Measurements from ENCODE around the gene RAD1. TPM values are rescaled to one million over a fixed set of nuclear protein-coding genes. Genes with fewer than 3 reads are reported as not detected.

The RAD1 gene
- total RNA-seq, 1 experiment from 2014 or later = 24.8 TPM

DNA sequence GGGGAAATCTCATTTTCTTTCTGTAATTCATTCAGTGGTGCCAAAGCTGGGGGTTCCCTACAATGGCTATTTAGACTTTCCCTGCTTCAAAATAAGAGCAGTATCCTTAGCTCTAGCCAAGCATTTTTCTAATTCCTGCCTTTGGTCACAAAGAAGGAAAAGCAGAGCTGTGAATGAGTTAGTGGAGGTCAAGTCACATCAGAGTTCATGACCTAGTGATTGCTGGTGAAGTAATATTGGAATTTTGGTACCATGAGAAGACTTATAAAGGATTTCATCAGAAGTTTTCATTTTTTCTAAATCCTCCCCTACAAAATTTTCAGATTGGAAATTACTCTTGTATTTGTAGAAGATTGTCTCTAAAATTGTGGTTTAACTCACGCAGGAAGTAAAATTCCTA, 42.0 kb upstream of the RAD1 start:
- Histone ChIP-seq H4K20me1 (ENCODE audit: insufficient read depth) (no peaks in the 10 kb centered on the region), H3K36me3 (ENCODE audit: control insufficient read depth in 1 of 2, insufficient read depth in 2 of 2, low read length in 2 of 2) (peaks cover 0 to 4% of the 10 kb centered on the region in 2 experiments; a peak in 2 of 4 replicates), H3K4me2 (ENCODE audit: low read length) (no peak overlapping the region), H2AFZ (ENCODE audit: low read depth, low read length, poor library complexity, severe bottlenecking) (no peak overlapping the region), H3K79me2 (ENCODE audit: insufficient read depth, low read length) (no peaks in the 10 kb centered on the region), H3K27ac (ENCODE audit: low read depth, low read length) (no peak overlapping the region), H3K9me3 (ENCODE audit: control insufficient read depth in 1 of 2, insufficient read depth in 1 of 2, low read depth in 1 of 2, low read length in 2 of 2) (no peaks in the 10 kb centered on the region), H3K27me3 (ENCODE audit: insufficient read depth, low read length) (no peaks in the 10 kb centered on the region), H3K4me1 (ENCODE audit: control insufficient read depth in 1 of 2, insufficient read depth in 2 of 2, low read length in 2 of 2) (peaks cover 0 to 6% of the 10 kb centered on the region in 2 experiments; a peak in 2 of 4 replicates), H3K9me2 (ENCODE audit: insufficient read depth) (no peaks in the 10 kb centered on the region), H3K4me3 (replicated peaks in 1 of 2; ENCODE audit: low read depth in 1 of 2, low read length in 2 of 2) (no peak overlapping the region), H3K9ac (ENCODE audit: low read length) (no peak overlapping the region)
- intact Hi-C loops (cut with micrococcal nuclease) = no loop called here
- ChIA-PET CTCF (interaction anchor here (1.2 to 2.7 kb wide), 2 partner anchors 22 to 46 kb away, joined by 3 to 18 read pairs; no protein-coding TSS in a partner anchor), POLR2A (no interaction called here), RAD21 (ENCODE audit: low non-redundant PET in 1 of 2, low total read pairs in 2 of 2, uncharacterized antibody in 2 of 2, unreplicated experiment in 2 of 2) (no interaction called here)
- TF ChIP-seq SIN3A (IDR thresholded peaks at IDR 0.05; ENCODE audit: low read depth) (no peak), YY1 (IDR thresholded peaks at IDR 0.05; ENCODE audit: extremely low read depth, insufficient replicate concordance, low read depth, low read length) (no peak), TCF7L2 (IDR thresholded peaks at IDR 0.05; ENCODE audit: borderline replicate concordance, extremely low read depth, insufficient read depth, insufficient read length) (no peak), EZH2 (IDR thresholded peaks at IDR 0.05) (no peak), JUND (IDR thresholded peaks at IDR 0.05) (no peak), SRF (IDR thresholded peaks at IDR 0.05; ENCODE audit: low read depth) (no peak)
- TF ChIP-seq, protein P1, sequence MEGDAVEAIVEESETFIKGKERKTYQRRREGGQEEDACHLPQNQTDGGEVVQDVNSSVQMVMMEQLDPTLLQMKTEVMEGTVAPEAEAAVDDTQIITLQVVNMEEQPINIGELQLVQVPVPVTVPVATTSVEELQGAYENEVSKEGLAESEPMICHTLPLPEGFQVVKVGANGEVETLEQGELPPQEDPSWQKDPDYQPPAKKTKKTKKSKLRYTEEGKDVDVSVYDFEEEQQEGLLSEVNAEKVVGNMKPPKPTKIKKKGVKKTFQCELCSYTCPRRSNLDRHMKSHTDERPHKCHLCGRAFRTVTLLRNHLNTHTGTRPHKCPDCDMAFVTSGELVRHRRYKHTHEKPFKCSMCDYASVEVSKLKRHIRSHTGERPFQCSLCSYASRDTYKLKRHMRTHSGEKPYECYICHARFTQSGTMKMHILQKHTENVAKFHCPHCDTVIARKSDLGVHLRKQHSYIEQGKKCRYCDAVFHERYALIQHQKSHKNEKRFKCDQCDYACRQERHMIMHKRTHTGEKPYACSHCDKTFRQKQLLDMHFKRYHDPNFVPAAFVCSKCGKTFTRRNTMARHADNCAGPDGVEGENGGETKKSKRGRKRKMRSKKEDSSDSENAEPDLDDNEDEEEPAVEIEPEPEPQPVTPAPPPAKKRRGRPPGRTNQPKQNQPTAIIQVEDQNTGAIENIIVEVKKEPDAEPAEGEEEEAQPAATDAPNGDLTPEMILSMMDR (IDR thresholded peaks at IDR 0.05 in 2 of 3, conservative IDR thresholded peaks at IDR 0.05 in 1 of 3; ENCODE audit: borderline replicate concordance in 1 of 3, insufficient read depth in 1 of 3, low read depth in 2 of 3, low read length in 2 of 3) = no peak
- ATAC-seq = no peak
- no TSS peak for BruUV-seq (replicated peaks)
- no peak for DNase-seq (ENCODE audit: low read depth, low spot score)

- Histone ChIP-seq H3K4me1 (ENCODE audit: control insufficient read depth in 1 of 2, insufficient read depth in 2 of 2, low read length in 2 of 2) (no peaks in the 10 kb centered on the region), H3K27me3 (ENCODE audit: insufficient read depth, low read length) (no peaks in the 10 kb centered on the region), H3K9me3 (ENCODE audit: control insufficient read depth in 1 of 2, insufficient read depth in 1 of 2, low read depth in 1 of 2, low read length in 2 of 2) (no peaks in the 10 kb centered on the region), H3K36me3 (ENCODE audit: control insufficient read depth in 1 of 2, insufficient read depth in 2 of 2, low read length in 2 of 2) (peaks cover 17 to 23% of the 10 kb centered on the region in 2 experiments; a peak in 3 of 4 replicates), H3K4me3 (replicated peaks in 1 of 2; ENCODE audit: low read depth in 1 of 2, low read length in 2 of 2) (no peak overlapping the region), H2AFZ (ENCODE audit: low read depth, low read length, poor library complexity, severe bottlenecking) (no peak overlapping the region), H3K9me2 (ENCODE audit: insufficient read depth) (no peaks in the 10 kb centered on the region), H3K9ac (ENCODE audit: low read length) (no peak overlapping the region), H3K4me2 (ENCODE audit: low read length) (no peak overlapping the region), H4K20me1 (ENCODE audit: insufficient read depth) (no peaks in the 10 kb centered on the region), H3K79me2 (ENCODE audit: insufficient read depth, low read length) (no peaks in the 10 kb centered on the region), H3K27ac (ENCODE audit: low read depth, low read length) (no peak overlapping the region)
- POLR2A ChIA-PET = no interaction called here
- DNase-seq (ENCODE audit: low read depth, low spot score) (no peak), ATAC-seq (no peak)
- RAD21 ChIA-PET (ENCODE audit: low non-redundant PET in 1 of 2, low total read pairs in 2 of 2, uncharacterized antibody in 2 of 2, unreplicated experiment in 2 of 2) = no interaction called here
- BruUV-seq (replicated peaks) = no TSS peak
- CTCF ChIA-PET = no interaction called here
- intact Hi-C loops (cut with micrococcal nuclease) = no loop called here
- TF ChIP-seq ZNF274 (IDR thresholded peaks at IDR 0.05; ENCODE audit: low read depth, low read length) (no peak), EGR1 (IDR thresholded peaks at IDR 0.05; ENCODE audit: low read depth) (no peak), YY1 (IDR thresholded peaks at IDR 0.05; ENCODE audit: extremely low read depth, insufficient replicate concordance, low read depth, low read length) (no peak), REST (IDR thresholded peaks at IDR 0.05; ENCODE audit: low read depth) (no peak), TCF7L2 (IDR thresholded peaks at IDR 0.05; ENCODE audit: borderline replicate concordance, extremely low read depth, insufficient read depth, insufficient read length) (no peak), JUND (IDR thresholded peaks at IDR 0.05) (no peak), ELF1 (IDR thresholded peaks at IDR 0.05; ENCODE audit: borderline replicate concordance, low read depth) (no peak), FOSL1 (IDR thresholded peaks at IDR 0.05; ENCODE audit: low read depth) (no peak), POLR2AphosphoS5 (IDR thresholded peaks at IDR 0.05; ENCODE audit: low read depth, low read length) (no peak), SIN3A (IDR thresholded peaks at IDR 0.05; ENCODE audit: low read depth) (no peak), SP1 (IDR thresholded peaks at IDR 0.05; ENCODE audit: low read depth) (no peak)
These were observed 29.2 kb upstream of the RAD1 start for GRCh38 chr5:34944460-34945047.

Data from HCT116 (cell line).